Naive thymus-derived CD4-positive, alpha-beta T cell (primary cell): ENCODE measurements around the gene EPB41L2. TPM values are rescaled to one million over a fixed set of nuclear protein-coding genes. Genes with fewer than 3 reads are reported as not detected.

Source experiments
- ATAC-seq: fragments of 150-1000 bp; cut with Tn5 transposase; 2 replicates; pipeline ENCODE4 v1.10.0; 2021; ENCODE audit warnings: mild to moderate bottlenecking, moderate library complexity
- CTCF ChIA-PET: fragments of 350-600 bp; sonication (Branson Sonifier 250); formaldehyde crosslinking; loops from one replicate; lab custom pipeline; 2021; ENCODE audit warnings: antibody characterized with exemption; lab: Charles Lee
- POLR2A ChIA-PET: fragments of 350-600 bp; sonication (Branson Sonifier 250); formaldehyde crosslinking; loops from one replicate; lab custom pipeline; 2021; ENCODE audit warnings: antibody characterized with exemption, inconsistent platforms; lab: Charles Lee
- DNase-seq, 9 donors: peaks; one replicate each; pipeline versions ENCODE4 v3.0.0 to v3.0.0-alpha.2; 2020 to 2022; ENCODE audit warnings: mixed read lengths in 1 of 9
- H3K27ac ChIP-seq: one replicate; pipeline ENCODE4 v1.7.0; 2013; ENCODE audit warnings: mild to moderate bottlenecking, low read depth, low read length, moderate library complexity
- H3K27me3 ChIP-seq, 2 donors: one replicate each; pipeline ENCODE4 v1.7.0; 2013; ENCODE audit warnings: low read length in 2 of 2, mild to moderate bottlenecking in 2 of 2, moderate library complexity in 2 of 2; ENCODE audit not compliant: control insufficient read depth in 2 of 2, insufficient read depth in 2 of 2
- H3K36me3 ChIP-seq, 3 experiments: 1 replicate in 2 of 3; 2 replicates in 1 of 3; pipeline ENCODE4 v1.7.0; 2013; ENCODE audit warnings: low read length in 3 of 3, mild to moderate bottlenecking in 3 of 3, moderate library complexity in 1 of 3; ENCODE audit not compliant: insufficient read depth in 3 of 3, control insufficient read depth in 2 of 3
- H3K4me1 ChIP-seq, 2 donors: one replicate each; pipeline ENCODE4 v1.7.0; 2013; ENCODE audit warnings: low read length in 2 of 2, mild to moderate bottlenecking in 2 of 2, moderate library complexity in 1 of 2; ENCODE audit not compliant: control insufficient read depth in 2 of 2, insufficient read depth in 2 of 2
- H3K4me3 ChIP-seq: 2 replicates; pipeline ENCODE4 v1.7.0; 2013; ENCODE audit warnings: mild to moderate bottlenecking, low read length
- H3K9me3 ChIP-seq, 3 experiments: 1 replicate in 2 of 3; 2 replicates in 1 of 3; pipeline ENCODE4 v1.7.0; 2013; ENCODE audit warnings: low read length in 3 of 3; ENCODE audit not compliant: control insufficient read depth in 2 of 3
- H3K27ac Mint-ChIP-seq, 9 donors: one replicate each; pipeline ENCODE4 v1.8.0; 2020 to 2022; ENCODE audit warnings: mixed read lengths in 9 of 9, mild to moderate bottlenecking in 8 of 9, moderate library complexity in 5 of 9, inconsistent platforms in 2 of 9
- H3K27me3 Mint-ChIP-seq, 5 donors: one replicate each; pipeline ENCODE4 v1.8.0; 2021 to 2022; ENCODE audit warnings: mixed read lengths in 5 of 5, mild to moderate bottlenecking in 1 of 5
- H3K36me3 Mint-ChIP-seq, 5 donors: one replicate each; pipeline ENCODE4 v1.8.0; 2020 to 2022; ENCODE audit warnings: mixed read lengths in 5 of 5, mild to moderate bottlenecking in 3 of 5, inconsistent platforms in 1 of 5
- H3K4me1 Mint-ChIP-seq, 7 donors: one replicate each; pipeline ENCODE4 v1.8.0; 2020 to 2022; ENCODE audit warnings: mixed read lengths in 7 of 7, mild to moderate bottlenecking in 3 of 7, inconsistent platforms in 1 of 7
- H3K4me3 Mint-ChIP-seq, 10 donors: one replicate each; pipeline ENCODE4 v1.8.0; 2020 to 2022; ENCODE audit warnings: mild to moderate bottlenecking in 10 of 10, mixed read lengths in 10 of 10, moderate library complexity in 6 of 10, inconsistent platforms in 2 of 10
- H3K9me3 Mint-ChIP-seq, 11 donors: one replicate each; pipeline ENCODE4 v1.8.0; 2020 to 2022; ENCODE audit warnings: mixed read lengths in 11 of 11, mild to moderate bottlenecking in 4 of 11, inconsistent platforms in 1 of 11, moderate library complexity in 1 of 11
- intact Hi-C, 2 donors: fragments of 100-400 bp; cut with micrococcal nuclease; formaldehyde crosslinking; loops; one replicate each; pipeline ENCODE4 v1.15.1; 2023
- polyA plus RNA-seq, 2 donors: library from polyadenylated mRNA; unstranded; fragments of 300-500 nt; fragmentation: Illumina TruSeq; gene quantifications; one replicate each; pipeline ENCODE4 v1.2.3, GENCODE V29; 2021
- total RNA-seq, 6 experiments: library from RNA in 5 of 6; stranded (reverse) in 5 of 6; gene quantifications; 1 replicate in 5 of 6; 2 replicates in 1 of 6; pipeline ENCODE4 v1.2.3 and lab custom pipeline; 2021 to 2026

Gene EPB41L2
- total and polyA plus RNA-seq, 7 experiments from 2014 or later: 4.6 to 26.9 (median 12.3) TPM

DNA sequence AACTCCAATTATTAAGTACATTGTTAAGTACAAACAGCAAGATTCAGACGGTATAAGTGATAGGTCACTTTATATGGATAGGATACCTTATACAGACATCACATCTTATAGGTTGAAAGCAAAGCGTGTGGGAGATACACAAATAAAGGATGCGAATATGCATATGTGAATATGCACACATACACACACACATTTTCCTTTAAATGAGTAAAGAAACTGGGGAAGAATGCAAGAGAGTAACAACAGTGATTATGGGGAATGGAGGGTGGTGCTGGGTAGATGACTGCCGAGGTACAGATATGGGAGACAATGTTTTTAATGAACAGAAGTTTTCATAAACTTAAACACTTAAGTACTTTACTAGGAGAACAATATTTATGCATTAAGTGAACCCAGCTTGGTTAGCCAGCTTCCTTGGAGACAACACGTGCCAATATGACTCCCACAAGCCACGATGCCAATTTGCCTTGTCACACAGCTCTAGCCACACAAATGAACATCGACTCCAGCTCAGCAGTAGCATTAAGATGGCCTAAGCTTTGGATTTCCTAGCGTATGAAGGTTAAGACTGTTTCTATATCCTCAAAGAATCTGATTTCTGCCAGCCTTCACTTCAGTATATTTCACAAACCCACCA, 96.6 kb downstream of the EPB41L2 start:
- Histone ChIP-seq H3K4me3 (no peak overlapping the region), H3K4me1 (no peaks in the 10 kb centered on the region), H3K27ac (no peak overlapping the region), H3K9me3 (no peaks in the 10 kb centered on the region), H3K27me3 (no peaks in the 10 kb centered on the region), H3K36me3 (no peaks in the 10 kb centered on the region)
- Mint-ChIP-seq H3K4me1 (peaks cover 0 to 5% (median 0%) of the 10 kb centered on the region in 7 donors), H3K4me3 (no peak overlapping the region), H3K36me3 (peaks cover 0 to 4% (median 0%) of the 10 kb centered on the region in 5 donors), H3K9me3 (no peaks in the 10 kb centered on the region), H3K27ac (no peak overlapping the region), H3K27me3 (no peaks in the 10 kb centered on the region)
- ChIA-PET CTCF (no interaction called here), POLR2A (no interaction called here)
- DNase-seq (no peak), ATAC-seq (no peak)
- intact Hi-C loops: no loop called here

DNA sequence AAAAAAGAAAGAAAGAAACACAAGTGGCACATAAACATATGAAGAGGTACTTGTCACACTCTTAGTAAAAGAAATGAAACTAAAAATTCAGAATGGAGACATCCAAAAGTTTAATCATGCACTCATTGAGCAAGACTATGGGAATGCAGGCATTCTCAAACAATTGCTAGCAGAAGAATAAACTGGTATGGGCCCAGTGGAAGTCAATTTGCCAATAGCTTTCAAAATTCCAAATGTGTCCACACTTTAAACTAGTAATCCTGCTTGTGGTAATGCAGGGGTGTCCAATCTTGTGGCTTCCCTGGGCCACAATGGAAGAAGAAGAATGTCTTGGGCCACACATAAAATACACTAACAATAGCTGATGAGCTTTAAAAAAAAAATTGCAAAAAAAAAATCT, 97.4 kb downstream of the EPB41L2 start:
- H3K36me3 Mint-ChIP-seq: peaks cover 0 to 4% (median 0%) of the 10 kb centered on the region in 5 donors
- Histone ChIP-seq H3K4me3 (no peak overlapping the region), H3K36me3 (no peaks in the 10 kb centered on the region), H3K9me3 (no peaks in the 10 kb centered on the region), H3K4me1 (no peaks in the 10 kb centered on the region), H3K27me3 (no peaks in the 10 kb centered on the region), H3K27ac (no peak overlapping the region)
- H3K4me3 Mint-ChIP-seq: no peak overlapping the region
- H3K4me1 Mint-ChIP-seq: peaks cover 0 to 5% (median 0%) of the 10 kb centered on the region in 7 donors
- intact Hi-C loops: no loop called here
- H3K9me3 Mint-ChIP-seq: peaks cover 0 to under 1% (median 0%) of the 10 kb centered on the region in 11 donors
- H3K27me3 Mint-ChIP-seq: no peaks in the 10 kb centered on the region
- DNase-seq (no peak), ATAC-seq (no peak)
- H3K27ac Mint-ChIP-seq: no peak overlapping the region
- CTCF ChIA-PET: no interaction called here
- POLR2A ChIA-PET: no interaction called here

DNA sequence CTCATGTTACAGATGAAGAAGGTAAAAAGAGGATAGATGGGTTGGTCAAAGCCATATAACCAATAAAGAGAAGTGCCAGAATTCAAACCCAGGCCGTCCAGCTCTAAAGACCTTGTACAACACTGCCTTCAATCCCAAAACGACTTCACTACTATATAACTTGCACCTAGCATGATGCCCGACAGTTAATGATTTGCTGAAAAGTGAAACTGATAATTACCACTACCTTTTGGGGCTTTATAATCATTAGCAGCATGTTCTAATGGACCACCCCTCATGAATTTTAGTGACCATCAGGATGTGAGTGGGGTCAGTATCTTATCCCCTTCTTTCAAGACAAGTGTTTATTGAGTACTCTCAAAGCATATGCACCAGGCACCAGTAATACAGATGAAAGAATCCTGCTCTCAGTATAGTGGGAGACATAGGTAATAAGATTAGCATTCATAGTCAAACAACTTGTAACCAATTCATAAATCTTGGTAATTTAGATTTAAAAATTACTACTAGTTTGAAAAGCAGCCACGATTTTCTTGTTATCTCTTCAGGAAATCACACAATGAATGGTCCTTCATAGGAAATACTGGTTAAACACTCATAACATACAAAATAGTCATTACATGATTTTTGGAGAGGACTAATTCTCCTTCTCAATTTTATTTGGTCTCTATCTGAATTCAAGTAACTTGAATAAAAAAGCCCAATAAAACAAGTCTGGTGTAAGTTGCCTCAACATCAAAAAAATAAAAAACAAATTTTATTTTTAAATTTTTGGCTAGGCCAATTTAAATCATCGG, 98.0 kb downstream of the EPB41L2 start:
- H3K27ac Mint-ChIP-seq: no peak overlapping the region
- DNase-seq (no peak), ATAC-seq (no peak)
- H3K4me3 ChIP-seq: no peak overlapping the region
- H3K27ac ChIP-seq: no peak overlapping the region
- ChIA-PET POLR2A (no interaction called here), CTCF (no interaction called here)
- H3K36me3 Mint-ChIP-seq: peaks cover 0 to 4% (median 0%) of the 10 kb centered on the region in 5 donors
- no peaks in the 10 kb centered on the region for H3K36me3 ChIP-seq
- H3K9me3 Mint-ChIP-seq: peaks cover 0 to 1% (median 0%) of the 10 kb centered on the region in 11 donors
- no peak overlapping the region for H3K4me3 Mint-ChIP-seq
- H3K4me1 ChIP-seq: no peaks in the 10 kb centered on the region
- H3K4me1 Mint-ChIP-seq: peaks cover 0 to 6% (median 0%) of the 10 kb centered on the region in 7 donors
- intact Hi-C loops: no loop called here
- no peaks in the 10 kb centered on the region for H3K27me3 Mint-ChIP-seq
- H3K9me3 ChIP-seq: no peaks in the 10 kb centered on the region
- no peaks in the 10 kb centered on the region for H3K27me3 ChIP-seq

DNA sequence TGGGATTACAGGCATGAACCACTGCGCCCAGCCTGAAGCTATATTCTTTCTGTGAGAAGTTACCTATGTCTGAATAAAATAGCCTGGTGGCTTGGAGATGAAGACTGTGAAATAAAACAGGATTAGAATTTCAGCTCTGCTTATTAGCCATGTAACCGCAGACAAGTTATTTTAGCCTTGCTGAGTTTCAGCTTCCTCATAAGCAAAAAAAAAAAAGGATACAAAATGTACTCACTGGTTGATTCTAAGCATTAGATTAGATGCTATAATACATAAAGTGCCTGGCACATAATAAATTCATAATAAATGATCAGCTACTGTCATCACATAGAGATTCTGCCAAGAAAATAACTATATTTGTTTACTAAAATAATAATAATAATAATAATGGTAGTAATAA, 98.8 kb downstream of the EPB41L2 start:
- DNase-seq (no peak), ATAC-seq (no peak)
- Histone ChIP-seq H3K4me1 (no peaks in the 10 kb centered on the region), H3K36me3 (no peaks in the 10 kb centered on the region), H3K4me3 (no peak overlapping the region), H3K27me3 (no peaks in the 10 kb centered on the region), H3K9me3 (no peaks in the 10 kb centered on the region), H3K27ac (no peak overlapping the region)
- Mint-ChIP-seq H3K36me3 (peaks cover 0 to 4% (median 0%) of the 10 kb centered on the region in 5 donors), H3K27ac (no peak overlapping the region), H3K9me3 (peaks cover 0 to 1% (median 0%) of the 10 kb centered on the region in 11 donors), H3K27me3 (no peaks in the 10 kb centered on the region), H3K4me1 (peaks cover 0 to 6% (median 0%) of the 10 kb centered on the region in 7 donors), H3K4me3 (no peak overlapping the region)
- ChIA-PET CTCF (no interaction called here), POLR2A (no interaction called here)
- intact Hi-C loops: no loop called here

DNA sequence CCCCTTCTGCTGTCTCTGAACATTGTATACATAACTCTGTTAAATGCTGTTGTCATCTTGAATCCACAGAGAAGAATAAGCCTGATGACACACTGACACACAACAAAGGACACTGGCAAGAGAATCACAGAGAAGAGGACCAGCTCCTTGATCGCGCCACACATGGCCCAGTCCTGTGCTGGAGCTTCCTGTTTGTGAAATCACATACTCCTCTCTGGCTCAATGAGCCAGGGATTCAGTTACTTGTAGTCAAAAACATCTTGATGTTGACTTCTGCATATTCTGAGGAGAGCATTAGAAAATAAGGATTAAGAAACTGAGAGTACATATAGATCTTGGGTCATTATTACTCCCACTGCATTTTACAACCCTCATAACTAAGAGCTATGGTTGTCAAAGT, 100.1 kb downstream of the EPB41L2 start:
- Mint-ChIP-seq H3K27ac (no peak overlapping the region), H3K4me3 (no peak overlapping the region), H3K36me3 (peaks cover 0 to 12% (median 0%) of the 10 kb centered on the region in 5 donors), H3K4me1 (peaks cover 0 to 6% (median 0%) of the 10 kb centered on the region in 7 donors), H3K27me3 (no peaks in the 10 kb centered on the region), H3K9me3 (peaks cover 0 to 1% (median 0%) of the 10 kb centered on the region in 11 donors)
- DNase-seq: no peak
- ChIA-PET POLR2A (no interaction called here), CTCF (no interaction called here)
- Histone ChIP-seq H3K36me3 (no peaks in the 10 kb centered on the region), H3K27me3 (no peaks in the 10 kb centered on the region), H3K4me3 (no peak overlapping the region), H3K27ac (no peak overlapping the region), H3K4me1 (no peaks in the 10 kb centered on the region), H3K9me3 (no peaks in the 10 kb centered on the region)
- intact Hi-C loops: no loop called here
- no peak for ATAC-seq

DNA sequence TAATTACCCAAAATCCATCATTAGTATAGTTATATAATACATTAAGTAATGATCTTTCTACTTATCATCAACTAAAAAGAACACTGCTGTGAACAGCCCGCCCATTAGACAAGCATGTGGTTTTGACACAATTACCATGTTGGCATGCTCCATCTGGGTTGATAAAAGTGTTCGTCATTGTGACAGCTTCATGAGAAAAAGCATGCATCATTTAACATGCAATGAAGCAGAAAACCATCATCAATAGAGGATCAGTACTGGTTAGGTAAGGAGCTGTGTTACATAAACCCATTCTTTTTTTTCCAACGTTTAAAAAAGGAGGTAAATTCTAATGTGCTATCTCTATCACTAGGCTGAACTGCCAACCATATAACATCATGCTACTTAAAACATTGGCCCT, 101.9 kb downstream of the EPB41L2 start:
- peaks cover 0 to 14% (median 4%) of the 10 kb centered on the region in 5 donors for H3K36me3 Mint-ChIP-seq
- Histone ChIP-seq H3K36me3 (no peaks in the 10 kb centered on the region), H3K27ac (no peak overlapping the region), H3K9me3 (no peaks in the 10 kb centered on the region), H3K4me3 (no peak overlapping the region), H3K4me1 (no peaks in the 10 kb centered on the region), H3K27me3 (no peaks in the 10 kb centered on the region)
- H3K9me3 Mint-ChIP-seq: peaks cover 0 to 2% (median 0%) of the 10 kb centered on the region in 11 donors
- CTCF ChIA-PET: no interaction called here
- intact Hi-C loops: no loop called here
- peaks cover 0 to 6% (median 0%) of the 10 kb centered on the region in 7 donors for H3K4me1 Mint-ChIP-seq
- ATAC-seq: no peak
- H3K4me3 Mint-ChIP-seq: no peak overlapping the region
- H3K27ac Mint-ChIP-seq: no peak overlapping the region
- POLR2A ChIA-PET: no interaction called here
- H3K27me3 Mint-ChIP-seq: no peaks in the 10 kb centered on the region
- no peak for DNase-seq
